ENCODE measurements around the gene XXYLT1.

XXYLT1 gene

DNA sequence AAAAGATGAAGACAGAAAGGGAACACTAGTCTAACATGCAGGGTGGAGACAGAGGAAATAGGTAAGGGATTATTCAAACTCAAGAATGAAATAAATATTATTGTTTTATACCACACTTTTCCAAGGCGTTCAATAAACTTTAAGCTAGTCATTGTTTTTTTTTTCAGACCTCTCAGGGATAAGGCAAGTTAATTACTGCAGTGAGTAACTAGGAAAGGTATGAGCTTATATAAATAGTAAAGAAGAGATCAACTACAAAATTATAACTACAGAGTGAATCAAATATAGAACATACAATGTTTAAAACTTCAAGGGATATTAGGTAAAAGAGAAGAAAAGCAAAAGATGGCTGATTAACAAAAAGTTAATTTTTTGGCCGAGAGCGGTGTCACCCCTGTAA is 31.5 kb upstream of the XXYLT1 start (continued):
- no peak for TF ChIP-seq ZNF530 (tag by site-specific recombination; IDR thresholded peaks at IDR 0.05; ENCODE audit: low read depth)
- no peak for TF ChIP-seq GLI2 (tag by site-specific recombination; IDR thresholded peaks at IDR 0.05; ENCODE audit: borderline replicate concordance, low read depth)
- no peak for TF ChIP-seq ZNF670 (tag by site-specific recombination; IDR thresholded peaks at IDR 0.05; ENCODE audit: low read depth)
- TF ChIP-seq TRIM28 (IDR thresholded peaks at IDR 0.05; ENCODE audit: borderline replicate concordance, low read length) = no peak

DNA sequence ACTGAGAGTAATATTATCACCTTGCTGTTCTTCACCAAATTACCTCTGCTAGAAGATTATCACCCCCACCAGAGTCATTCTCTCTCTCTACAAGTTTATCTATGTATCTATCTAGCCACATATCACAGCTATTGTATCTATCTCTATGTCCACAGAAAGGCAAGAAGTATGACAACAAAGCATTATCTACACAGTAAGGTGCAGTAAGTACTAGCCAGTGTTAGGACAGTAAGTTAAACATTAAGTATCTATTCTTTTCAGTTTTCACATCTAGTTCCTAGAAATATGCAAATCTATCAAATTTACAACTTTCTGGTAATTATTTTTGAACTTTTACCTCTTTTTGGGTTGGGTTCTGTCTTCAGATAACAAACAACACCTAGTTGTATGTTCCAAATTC is 26.5 kb upstream of the XXYLT1 start:
- ChIA-PET POLR2A (no interaction called here), CTCF (interaction anchor here (0.6 kb wide), 1 partner anchor 11 kb away, joined by 3 read pairs; no protein-coding TSS in a partner anchor)
- H3K36me3 ChIP-seq (ENCODE audit: control insufficient read depth in 2 of 2, insufficient read depth in 1 of 2, low read length in 2 of 2) = peaks cover 0 to 18% of the 10 kb centered on the region in 2 experiments; a peak in 2 of 3 replicates
- H3K4me3 ChIP-seq (ENCODE audit: low read depth, low read length) = no peak overlapping the region
- no peaks in the 10 kb centered on the region for H3K9me3 ChIP-seq (ENCODE audit: control insufficient read depth, insufficient read depth, low read depth, low read length)
- no peak overlapping the region for H3K27ac ChIP-seq (ENCODE audit: extremely low read depth, low read depth, low read length)
- TF ChIP-seq ZNF266 (tag by site-specific recombination; IDR thresholded peaks at IDR 0.05; ENCODE audit: low read depth) (no peak), ZNF302 (tag by site-specific recombination; IDR thresholded peaks at IDR 0.05; ENCODE audit: low read depth) (no peak), HOXA7 (CRISPR knock-in tag; IDR thresholded peaks at IDR 0.05; ENCODE audit: borderline replicate concordance) (no peak), ZNF621 (tag by site-specific recombination; IDR thresholded peaks at IDR 0.05) (no peak), ZNF10 (tag by site-specific recombination; IDR thresholded peaks at IDR 0.05) (no peak), ZNF555 (tag by site-specific recombination; conservative IDR thresholded peaks at IDR 0.05) (no peak), KLF16 (tag by site-specific recombination; IDR thresholded peaks at IDR 0.05) (no peak), ZNF521 (tag by site-specific recombination; IDR thresholded peaks at IDR 0.05) (no peak), ZNF19 (tag by site-specific recombination; IDR thresholded peaks at IDR 0.05; ENCODE audit: low read depth) (no peak)
- TF ChIP-seq, protein P1, sequence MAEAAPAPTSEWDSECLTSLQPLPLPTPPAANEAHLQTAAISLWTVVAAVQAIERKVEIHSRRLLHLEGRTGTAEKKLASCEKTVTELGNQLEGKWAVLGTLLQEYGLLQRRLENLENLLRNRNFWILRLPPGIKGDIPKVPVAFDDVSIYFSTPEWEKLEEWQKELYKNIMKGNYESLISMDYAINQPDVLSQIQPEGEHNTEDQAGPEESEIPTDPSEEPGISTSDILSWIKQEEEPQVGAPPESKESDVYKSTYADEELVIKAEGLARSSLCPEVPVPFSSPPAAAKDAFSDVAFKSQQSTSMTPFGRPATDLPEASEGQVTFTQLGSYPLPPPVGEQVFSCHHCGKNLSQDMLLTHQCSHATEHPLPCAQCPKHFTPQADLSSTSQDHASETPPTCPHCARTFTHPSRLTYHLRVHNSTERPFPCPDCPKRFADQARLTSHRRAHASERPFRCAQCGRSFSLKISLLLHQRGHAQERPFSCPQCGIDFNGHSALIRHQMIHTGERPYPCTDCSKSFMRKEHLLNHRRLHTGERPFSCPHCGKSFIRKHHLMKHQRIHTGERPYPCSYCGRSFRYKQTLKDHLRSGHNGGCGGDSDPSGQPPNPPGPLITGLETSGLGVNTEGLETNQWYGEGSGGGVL (tag by site-specific recombination; IDR thresholded peaks at IDR 0.05) = no peak
- TF ChIP-seq, protein P2, sequence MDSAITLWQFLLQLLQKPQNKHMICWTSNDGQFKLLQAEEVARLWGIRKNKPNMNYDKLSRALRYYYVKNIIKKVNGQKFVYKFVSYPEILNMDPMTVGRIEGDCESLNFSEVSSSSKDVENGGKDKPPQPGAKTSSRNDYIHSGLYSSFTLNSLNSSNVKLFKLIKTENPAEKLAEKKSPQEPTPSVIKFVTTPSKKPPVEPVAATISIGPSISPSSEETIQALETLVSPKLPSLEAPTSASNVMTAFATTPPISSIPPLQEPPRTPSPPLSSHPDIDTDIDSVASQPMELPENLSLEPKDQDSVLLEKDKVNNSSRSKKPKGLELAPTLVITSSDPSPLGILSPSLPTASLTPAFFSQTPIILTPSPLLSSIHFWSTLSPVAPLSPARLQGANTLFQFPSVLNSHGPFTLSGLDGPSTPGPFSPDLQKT (IDR thresholded peaks at IDR 0.05; ENCODE audit: borderline replicate concordance, low read depth, low read length) = no peak
- no peaks in the 10 kb centered on the region for H3K4me1 ChIP-seq (ENCODE audit: control insufficient read depth, insufficient read depth, low read length)

DNA sequence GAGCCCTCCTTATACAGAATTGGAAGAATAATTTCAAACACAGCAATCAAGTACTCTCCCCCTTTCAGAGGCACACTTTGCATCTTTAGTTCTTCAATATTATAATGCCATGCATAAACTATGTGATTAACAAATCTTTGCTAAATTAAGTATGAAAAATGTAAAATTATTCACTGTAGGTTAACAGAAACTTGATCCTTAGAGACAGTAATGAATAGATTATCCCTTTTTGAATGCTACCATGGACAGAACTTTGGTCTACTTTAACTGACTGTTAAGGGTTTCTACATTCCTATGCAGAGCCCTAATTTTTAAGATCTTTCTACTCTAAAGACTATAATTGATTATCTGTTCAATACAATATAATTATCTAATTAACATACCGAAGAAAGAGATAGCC is 25.7 kb upstream of the XXYLT1 start:
- ChIA-PET CTCF (no interaction called here), POLR2A (no interaction called here)
- Histone ChIP-seq H3K27ac (ENCODE audit: extremely low read depth, low read depth, low read length) (no peak overlapping the region), H3K9me3 (ENCODE audit: control insufficient read depth, insufficient read depth, low read depth, low read length) (no peaks in the 10 kb centered on the region), H3K4me3 (ENCODE audit: low read depth, low read length) (no peak overlapping the region), H3K36me3 (ENCODE audit: control insufficient read depth in 2 of 2, insufficient read depth in 1 of 2, low read length in 2 of 2) (peaks cover 0 to 19% of the 10 kb centered on the region in 2 experiments; a peak in 2 of 3 replicates), H3K4me1 (ENCODE audit: control insufficient read depth, insufficient read depth, low read length) (no peaks in the 10 kb centered on the region)
- TF ChIP-seq ZNF202 (tag by site-specific recombination; IDR thresholded peaks at IDR 0.05; ENCODE audit: borderline replicate concordance) = no peak
- TF ChIP-seq, protein P3, sequence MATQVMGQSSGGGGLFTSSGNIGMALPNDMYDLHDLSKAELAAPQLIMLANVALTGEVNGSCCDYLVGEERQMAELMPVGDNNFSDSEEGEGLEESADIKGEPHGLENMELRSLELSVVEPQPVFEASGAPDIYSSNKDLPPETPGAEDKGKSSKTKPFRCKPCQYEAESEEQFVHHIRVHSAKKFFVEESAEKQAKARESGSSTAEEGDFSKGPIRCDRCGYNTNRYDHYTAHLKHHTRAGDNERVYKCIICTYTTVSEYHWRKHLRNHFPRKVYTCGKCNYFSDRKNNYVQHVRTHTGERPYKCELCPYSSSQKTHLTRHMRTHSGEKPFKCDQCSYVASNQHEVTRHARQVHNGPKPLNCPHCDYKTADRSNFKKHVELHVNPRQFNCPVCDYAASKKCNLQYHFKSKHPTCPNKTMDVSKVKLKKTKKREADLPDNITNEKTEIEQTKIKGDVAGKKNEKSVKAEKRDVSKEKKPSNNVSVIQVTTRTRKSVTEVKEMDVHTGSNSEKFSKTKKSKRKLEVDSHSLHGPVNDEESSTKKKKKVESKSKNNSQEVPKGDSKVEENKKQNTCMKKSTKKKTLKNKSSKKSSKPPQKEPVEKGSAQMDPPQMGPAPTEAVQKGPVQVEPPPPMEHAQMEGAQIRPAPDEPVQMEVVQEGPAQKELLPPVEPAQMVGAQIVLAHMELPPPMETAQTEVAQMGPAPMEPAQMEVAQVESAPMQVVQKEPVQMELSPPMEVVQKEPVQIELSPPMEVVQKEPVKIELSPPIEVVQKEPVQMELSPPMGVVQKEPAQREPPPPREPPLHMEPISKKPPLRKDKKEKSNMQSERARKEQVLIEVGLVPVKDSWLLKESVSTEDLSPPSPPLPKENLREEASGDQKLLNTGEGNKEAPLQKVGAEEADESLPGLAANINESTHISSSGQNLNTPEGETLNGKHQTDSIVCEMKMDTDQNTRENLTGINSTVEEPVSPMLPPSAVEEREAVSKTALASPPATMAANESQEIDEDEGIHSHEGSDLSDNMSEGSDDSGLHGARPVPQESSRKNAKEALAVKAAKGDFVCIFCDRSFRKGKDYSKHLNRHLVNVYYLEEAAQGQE (tag by site-specific recombination; IDR thresholded peaks at IDR 0.05) = peak; percentile 57

Data from HEK293 (cell line).